GM21447 (cell line): ENCODE results near the gene COG3.
A peak's percentile ranks its signal among the peaks of the same experiment; 100 is the strongest.
"Not testable (repeated sequence)": the region's sequence is repeated elsewhere in the genome, so short reads cannot be mapped to it uniquely, and the experiment has no call there.

Experiments
- ATAC-seq: cut with Tn5 transposase; IDR thresholded peaks from one replicate; pipeline ENCODE4 v1.9.1; 2021; ENCODE audit not compliant: unreplicated experiment

The COG3 gene

GRCh38 chr13:45464687-45465453 is at the start of gene COG3:
Gene COG3, plus strand, starts transcription at chr13:45464939. Its CDS starts 98 bp downstream, at chr13:45465037.
- ATAC-seq = peak; percentile 97

- ATAC-seq = no peak
Measured at GRCh38 chr13:45415112-45415511, 49.6 kb upstream of the COG3 start.

GRCh38 chr13:45416516-45417128 is 48.1 kb upstream of the COG3 start:
- no peak for ATAC-seq

GRCh38 chr13:45417790-45418534 is 46.8 kb upstream of the COG3 start, which contains the start of gene SLC25A30:
Gene SLC25A30, minus strand, starts transcription at chr13:45418373. Its CDS starts 6,948 bp downstream, at chr13:45411425.
- peak; percentile 85 for ATAC-seq

- ATAC-seq = not testable (repeated sequence)
Measured at GRCh38 chr13:45419389-45419788, 45.4 kb upstream of the COG3 start.

- ATAC-seq = no peak
Measured at GRCh38 chr13:45419945-45420344, 44.8 kb upstream of the COG3 start.

GRCh38 chr13:45422731-45423292 is 41.9 kb upstream of the COG3 start:
- ATAC-seq = no peak

GRCh38 chr13:45426056-45426841 is 38.5 kb upstream of the COG3 start:
- ATAC-seq = not testable (repeated sequence)

- no peak for ATAC-seq
Measured at GRCh38 chr13:45432737-45433380, 31.9 kb upstream of the COG3 start.

GRCh38 chr13:45433381-45433790 is 31.4 kb upstream of the COG3 start:
- ATAC-seq = no peak

GRCh38 chr13:45434556-45435371 is 30.0 kb upstream of the COG3 start:
- no peak for ATAC-seq

GRCh38 chr13:45436332-45436731 is 28.4 kb upstream of the COG3 start:
- ATAC-seq = no peak

GRCh38 chr13:45436953-45437352 is 27.8 kb upstream of the COG3 start:
- ATAC-seq = no peak

- ATAC-seq = no peak
Measured at GRCh38 chr13:45437947-45438346, 26.8 kb upstream of the COG3 start.

GRCh38 chr13:45439008-45439407 is 25.7 kb upstream of the COG3 start:
- no peak for ATAC-seq

- ATAC-seq = no peak
Measured at GRCh38 chr13:45439781-45440462, 24.8 kb upstream of the COG3 start.

GRCh38 chr13:45441633-45442032 is 23.1 kb upstream of the COG3 start:
- ATAC-seq = peak; percentile 53

GRCh38 chr13:45445053-45445452 is 19.7 kb upstream of the COG3 start:
- ATAC-seq = no peak

GRCh38 chr13:45446181-45446580 is 18.6 kb upstream of the COG3 start:
- no peak for ATAC-seq
